Stimulated activated CD4-positive, alpha-beta T cell treated with anti-CD3 and anti-CD28 coated beads, Interleukin-15, amount 100 ng/mL, for 24 hours (primary cell): ENCODE data around the gene RECQL5.

Source experiments
- DNase-seq: peaks from one replicate; pipeline ENCODE4 v3.0.0-alpha.2; 2020

Gene RECQL5

DNA sequence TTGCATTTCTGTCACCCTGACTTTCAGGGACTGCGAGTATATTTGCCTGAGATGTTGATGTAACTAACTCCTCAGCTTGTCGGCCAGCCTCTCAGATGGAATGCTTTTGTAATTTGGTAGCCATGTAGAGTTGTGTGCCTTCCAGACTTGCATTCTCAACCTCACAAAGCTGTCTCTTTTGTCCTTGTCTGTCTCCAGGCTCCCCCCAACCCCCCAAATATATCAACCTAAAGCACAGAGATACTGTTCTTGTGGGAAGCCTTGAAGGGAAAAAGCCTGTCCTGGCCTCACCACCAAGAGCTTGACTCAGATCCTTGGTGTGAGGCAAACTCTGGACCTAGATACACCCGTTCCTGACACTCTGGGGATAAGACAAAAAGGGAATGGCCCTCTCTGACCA is 18.5 kb upstream of the RECQL5 start:
- no peak for DNase-seq

GRCh38 chr17:75684924-75685323 is 18.0 kb upstream of the RECQL5 start:
- DNase-seq: no peak

GRCh38 chr17:75684249-75684648 is 17.3 kb upstream of the RECQL5 start:
- no peak for DNase-seq

DNA sequence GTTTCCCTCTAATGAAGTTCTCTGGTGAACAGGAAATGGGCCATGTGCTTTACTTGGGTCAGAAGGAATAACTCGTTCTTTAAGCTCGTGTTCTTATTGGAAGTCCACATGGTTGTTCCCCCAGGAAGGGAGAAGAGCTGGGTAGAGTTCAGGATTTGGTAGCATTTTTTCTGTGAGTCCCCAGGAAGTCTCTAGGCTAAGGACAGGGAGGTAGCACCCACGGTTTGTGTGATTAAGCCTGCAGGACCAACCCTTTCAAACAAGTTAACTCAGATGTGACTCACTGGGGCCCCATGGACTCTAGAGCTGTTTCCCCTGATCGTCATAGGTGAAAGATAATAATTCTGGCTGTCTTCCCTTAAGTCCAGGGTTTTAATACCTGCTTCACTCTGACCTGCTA is 16.6 kb upstream of the RECQL5 start:
- no peak for DNase-seq

GRCh38 chr17:75681289-75681688 is 14.3 kb upstream of the RECQL5 start:
- no peak for DNase-seq

DNA sequence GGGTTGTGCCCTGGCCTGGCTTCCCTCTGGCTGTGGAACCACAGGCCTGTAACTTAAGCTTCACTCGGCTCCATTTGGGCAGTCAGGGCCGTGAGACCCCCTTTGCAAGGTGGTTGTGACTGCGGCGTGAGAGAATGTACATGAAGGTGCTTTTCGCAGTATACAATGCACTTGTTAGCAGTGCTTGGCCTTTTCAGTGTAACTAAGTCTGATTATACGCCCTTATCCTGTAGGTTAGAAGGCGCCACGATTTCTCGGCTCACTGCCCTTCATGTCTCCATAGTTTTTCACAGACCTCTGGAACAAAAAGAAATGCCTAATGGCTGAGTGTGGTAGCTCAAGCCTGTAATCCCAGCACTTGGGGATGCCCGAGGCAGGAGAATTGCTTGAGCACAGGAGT is 13.5 kb upstream of the RECQL5 start:
- DNase-seq: no peak

DNA sequence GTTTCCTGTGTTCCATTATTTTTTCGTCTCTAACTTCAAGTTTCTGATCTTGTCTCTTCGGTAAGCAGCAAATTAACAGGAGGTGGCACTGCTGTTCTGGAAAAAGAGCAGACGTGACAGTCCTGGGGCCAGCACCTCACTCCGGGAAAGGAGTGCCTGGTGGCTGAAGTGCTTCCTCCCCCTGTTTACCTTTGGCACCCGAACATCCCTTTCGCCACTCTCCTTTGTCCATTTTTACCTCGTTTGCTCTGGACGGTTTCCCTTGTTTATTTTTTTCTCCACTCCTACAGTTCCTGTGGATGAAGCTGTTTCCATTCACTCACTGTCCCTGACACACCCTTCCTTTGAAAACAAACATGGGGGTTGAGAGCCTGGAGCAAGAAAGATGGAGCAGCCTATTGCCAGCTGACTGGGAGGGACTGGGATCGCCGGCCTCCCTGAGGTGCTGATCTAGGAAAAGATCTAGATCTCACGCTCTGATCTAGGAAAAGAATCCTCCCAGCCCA is 12.8 kb upstream of the RECQL5 start:
- no peak for DNase-seq

DNA sequence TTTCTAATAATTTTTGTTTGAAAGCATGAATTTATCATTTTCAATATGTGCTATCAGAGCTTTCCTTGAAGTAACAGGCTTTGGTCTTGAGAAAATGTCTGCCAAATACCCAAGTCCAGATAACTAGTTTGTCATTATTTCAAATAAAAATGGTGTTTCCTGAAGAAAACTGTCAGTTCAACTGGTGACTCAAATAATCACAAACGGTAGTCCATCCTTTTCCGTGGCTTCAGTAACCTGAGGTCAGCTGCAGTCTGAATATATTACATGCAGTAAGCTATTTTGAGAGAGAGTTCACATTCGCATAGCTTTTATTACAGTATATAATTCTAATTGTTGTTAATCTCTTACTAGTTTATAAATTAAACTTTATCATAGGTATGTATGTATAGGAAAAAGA is 9.5 kb upstream of the RECQL5 start:
- DNase-seq: no peak

GRCh38 chr17:75673487-75673886 is 6.5 kb upstream of the RECQL5 start:
- DNase-seq: no peak

DNA sequence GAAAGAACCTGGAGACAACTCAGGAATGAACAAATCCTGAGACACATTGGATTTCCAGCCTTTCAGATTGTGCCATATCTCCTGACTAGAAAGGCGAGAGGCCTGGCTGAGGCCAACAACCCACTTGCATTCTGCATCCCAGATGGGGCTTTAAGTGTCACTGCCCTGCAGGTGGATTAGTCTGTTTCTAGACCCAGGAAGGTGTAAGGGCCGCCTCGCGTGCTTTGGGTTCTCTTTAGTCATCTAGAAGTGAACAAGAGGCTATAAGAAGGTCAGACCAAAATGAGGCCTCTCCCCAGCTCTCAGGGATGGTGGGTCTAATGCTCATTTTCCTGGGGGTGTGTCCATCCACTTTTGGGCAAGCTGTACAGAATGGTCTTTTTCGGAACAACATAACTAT is 5.1 kb upstream of the RECQL5 start:
- DNase-seq: no peak

GRCh38 chr17:75670868-75671267 is 3.9 kb upstream of the RECQL5 start:
- no peak for DNase-seq

DNA sequence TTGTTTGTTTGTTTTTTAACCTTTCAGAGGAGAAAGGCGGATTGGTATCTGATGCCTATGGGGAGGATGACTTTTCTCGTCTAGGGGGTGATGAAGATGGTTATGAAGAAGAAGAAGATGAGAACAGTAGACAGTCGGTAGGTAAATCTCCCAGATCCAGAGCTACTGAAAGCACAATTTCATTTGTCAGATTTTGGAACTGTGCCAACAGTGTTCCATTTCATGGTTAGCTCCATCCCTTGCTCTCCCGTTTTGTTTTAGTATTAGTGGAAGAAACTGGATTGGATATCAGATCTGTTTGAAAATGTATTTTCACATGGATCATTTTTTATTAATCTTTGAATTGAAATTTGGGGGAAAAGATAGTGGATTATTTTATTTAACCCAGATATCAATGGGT is 1.5 kb upstream of the RECQL5 start:
- DNase-seq: no peak

DNA sequence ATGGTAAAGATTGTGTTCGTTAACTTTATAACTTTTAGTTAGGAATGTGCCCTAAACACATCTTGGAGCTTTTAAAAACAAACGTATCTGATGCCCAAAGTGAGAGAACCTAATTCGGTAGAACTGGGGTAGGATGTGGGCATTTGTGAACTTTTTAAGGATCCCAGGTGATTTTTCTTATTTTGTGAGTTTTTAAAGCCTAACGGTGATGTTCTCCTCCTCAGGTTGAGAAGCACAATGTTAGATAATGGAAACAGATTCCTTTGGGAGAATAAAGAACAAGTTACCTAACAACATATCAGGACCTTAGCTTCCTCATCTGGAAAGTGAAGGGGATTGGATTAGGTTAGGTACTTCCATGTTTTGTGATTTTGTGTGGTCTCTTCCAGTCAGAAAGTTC is 871 bp upstream of the RECQL5 start:
- DNase-seq: no peak

GRCh38 chr17:75665981-75666380 is 973 bp downstream of the RECQL5 start:
- DNase-seq: no peak

GRCh38 chr17:75664099-75664549 is 2.8 kb downstream of the RECQL5 start:
- DNase-seq: no peak

DNA sequence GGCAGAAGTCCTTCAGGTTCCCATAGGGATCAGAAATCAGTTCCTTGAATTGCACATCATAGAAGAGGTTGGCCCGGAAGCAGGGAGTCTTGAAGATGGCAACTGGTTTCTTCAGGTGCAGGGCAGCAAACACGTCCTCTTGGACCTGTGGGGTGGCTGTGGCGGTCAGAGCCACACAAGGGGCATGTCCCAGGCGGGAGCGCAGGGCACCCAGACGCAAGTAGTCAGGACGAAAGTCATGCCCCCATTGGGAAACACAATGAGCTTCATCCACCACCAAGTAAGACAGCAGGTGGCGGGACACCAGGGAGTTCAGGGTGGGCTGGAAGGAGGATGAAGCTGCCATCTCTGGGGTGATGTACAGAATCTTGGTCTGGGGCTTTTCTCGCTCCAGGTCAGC is 4.4 kb downstream of the RECQL5 start:
- DNase-seq: no peak

GRCh38 chr17:75661531-75661930 is 5.4 kb downstream of the RECQL5 start:
- no peak for DNase-seq

- no peak for DNase-seq
Observed at GRCh38 chr17:75658237-75658636, 8.7 kb downstream of the RECQL5 start.

DNA sequence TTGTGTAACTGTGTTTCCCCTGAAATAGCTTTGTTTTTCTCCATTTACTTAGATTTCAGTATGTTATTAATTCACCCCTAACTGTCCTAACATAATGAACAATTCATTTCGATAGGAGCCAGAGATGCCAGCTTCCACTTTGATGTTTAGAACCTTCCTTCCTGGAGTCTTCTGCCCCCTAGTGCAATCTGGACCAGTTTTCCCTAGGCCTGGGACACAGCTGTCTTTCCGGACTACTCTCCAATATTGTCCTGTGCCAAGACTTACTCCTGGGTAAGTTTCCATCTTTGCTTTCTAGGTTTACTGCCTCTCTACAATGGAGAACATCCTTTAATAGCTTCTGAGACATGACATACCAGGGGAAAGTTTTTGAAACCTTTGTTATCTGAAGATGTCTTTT is 12.8 kb downstream of the RECQL5 start:
- DNase-seq: no peak

- peak; percentile 37 for DNase-seq
Observed at GRCh38 chr17:75652934-75653549, 13.9 kb downstream of the RECQL5 start.

DNA sequence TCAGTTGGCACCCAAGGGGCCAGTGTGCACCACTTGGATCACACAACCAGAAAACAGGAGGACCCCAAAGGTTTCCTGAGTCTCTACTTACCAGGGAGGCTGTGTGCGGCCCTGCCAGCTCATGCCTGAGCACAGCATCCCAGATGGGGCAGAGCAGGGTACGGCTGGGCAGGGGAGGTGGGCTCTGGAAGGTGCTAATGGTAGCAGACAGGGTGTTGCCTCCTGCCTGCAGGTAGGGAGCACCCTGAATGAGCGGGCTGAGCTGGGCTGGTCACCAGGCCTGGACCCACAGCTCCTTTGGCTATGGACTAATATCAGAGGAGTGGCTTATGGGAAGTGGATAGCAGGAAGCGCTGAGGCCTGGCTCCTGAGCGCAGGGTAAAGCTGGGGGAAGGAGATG is 14.6 kb downstream of the RECQL5 start:
- DNase-seq: no peak

DNA sequence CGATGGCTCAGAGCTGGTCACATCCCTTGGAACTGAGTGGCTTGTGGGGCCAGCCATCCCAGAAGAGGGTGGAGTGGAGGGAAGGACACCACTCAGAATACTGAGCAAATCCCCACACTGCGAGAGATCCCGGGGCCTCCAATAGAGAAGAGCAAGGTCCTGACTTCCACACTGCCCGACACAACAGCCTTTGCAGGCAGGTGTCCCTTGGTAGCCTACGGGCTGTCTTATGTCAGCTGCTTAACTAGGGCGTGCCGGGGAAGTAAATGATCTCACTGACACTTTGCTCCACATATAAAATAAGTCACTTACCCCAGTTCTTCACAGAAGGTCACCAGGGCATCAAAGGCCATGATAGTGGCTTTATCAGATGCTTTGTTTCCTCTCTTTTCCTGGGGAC is 16.1 kb downstream of the RECQL5 start:
- DNase-seq: no peak

- no peak for DNase-seq
Observed at GRCh38 chr17:75649687-75650086, 17.3 kb downstream of the RECQL5 start.

GRCh38 chr17:75647921-75648320 is 19.0 kb downstream of the RECQL5 start:
- DNase-seq: no peak

GRCh38 chr17:75647061-75647460 is 19.9 kb downstream of the RECQL5 start:
- no peak for DNase-seq

- no peak for DNase-seq
Observed at GRCh38 chr17:75646638-75646992, 20.3 kb downstream of the RECQL5 start.
